ENCODE data around the gene GRIPAP1. TPM values are rescaled to one million over a fixed set of nuclear protein-coding genes. Genes with fewer than 3 reads are reported as not detected.

Gene GRIPAP1
- total RNA-seq, 1 donor from 2014 or later = 24.6 TPM

DNA sequence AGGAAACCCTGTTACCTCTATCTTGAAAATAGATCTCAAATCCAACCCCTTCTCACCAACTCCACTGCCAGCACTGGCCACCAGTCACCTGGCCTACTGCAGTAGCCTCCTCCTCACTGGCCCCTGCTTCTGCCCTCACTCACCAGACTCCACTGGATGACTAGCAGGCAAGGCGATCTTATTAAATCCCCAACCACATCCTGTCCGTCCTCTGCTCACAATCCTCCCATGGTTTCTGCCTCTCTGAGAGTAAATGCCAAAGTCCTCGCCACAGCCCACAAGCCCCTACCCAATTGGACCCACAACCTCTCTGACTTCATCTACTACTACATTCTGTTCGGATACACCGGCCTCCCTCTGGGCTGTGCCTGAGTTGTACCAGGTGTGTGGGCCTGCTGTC is 77.8 kb downstream of the GRIPAP1 start:
- TF ChIP-seq, protein P1, sequence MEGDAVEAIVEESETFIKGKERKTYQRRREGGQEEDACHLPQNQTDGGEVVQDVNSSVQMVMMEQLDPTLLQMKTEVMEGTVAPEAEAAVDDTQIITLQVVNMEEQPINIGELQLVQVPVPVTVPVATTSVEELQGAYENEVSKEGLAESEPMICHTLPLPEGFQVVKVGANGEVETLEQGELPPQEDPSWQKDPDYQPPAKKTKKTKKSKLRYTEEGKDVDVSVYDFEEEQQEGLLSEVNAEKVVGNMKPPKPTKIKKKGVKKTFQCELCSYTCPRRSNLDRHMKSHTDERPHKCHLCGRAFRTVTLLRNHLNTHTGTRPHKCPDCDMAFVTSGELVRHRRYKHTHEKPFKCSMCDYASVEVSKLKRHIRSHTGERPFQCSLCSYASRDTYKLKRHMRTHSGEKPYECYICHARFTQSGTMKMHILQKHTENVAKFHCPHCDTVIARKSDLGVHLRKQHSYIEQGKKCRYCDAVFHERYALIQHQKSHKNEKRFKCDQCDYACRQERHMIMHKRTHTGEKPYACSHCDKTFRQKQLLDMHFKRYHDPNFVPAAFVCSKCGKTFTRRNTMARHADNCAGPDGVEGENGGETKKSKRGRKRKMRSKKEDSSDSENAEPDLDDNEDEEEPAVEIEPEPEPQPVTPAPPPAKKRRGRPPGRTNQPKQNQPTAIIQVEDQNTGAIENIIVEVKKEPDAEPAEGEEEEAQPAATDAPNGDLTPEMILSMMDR (conservative IDR thresholded peaks at IDR 0.05; ENCODE audit: low read depth, low read length) = no peak
- no peak overlapping the region for H3K4me3 ChIP-seq (ENCODE audit: low read depth, low read length)
- no peak for DNase-seq (ENCODE audit: low read depth)

DNA sequence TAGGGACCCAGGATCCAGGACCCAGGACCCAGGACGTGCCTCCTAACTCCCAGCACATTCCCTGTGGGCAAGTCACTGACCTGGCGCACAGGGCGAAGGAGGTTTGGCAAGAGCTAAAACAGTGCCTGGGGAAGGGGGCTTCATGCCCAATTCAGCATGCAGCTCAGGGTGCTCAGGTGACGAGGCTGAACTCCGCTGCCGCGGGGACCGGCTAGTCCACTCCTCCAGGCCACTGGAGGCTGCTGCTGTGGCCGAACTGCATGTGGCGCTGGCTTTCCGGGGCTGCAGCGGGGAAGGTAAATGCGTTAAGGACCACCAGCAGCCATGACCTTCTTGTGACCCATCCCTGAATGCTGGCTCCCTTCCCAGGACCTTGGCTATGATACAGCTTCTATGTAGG is 78.3 kb downstream of the GRIPAP1 start:
- no peak overlapping the region for H3K4me3 ChIP-seq (ENCODE audit: low read depth, low read length)
- no peak for DNase-seq (ENCODE audit: low read depth)
- TF ChIP-seq, protein P1 (conservative IDR thresholded peaks at IDR 0.05; ENCODE audit: low read depth, low read length) = no peak

Other genes with a start within 250 kb of the GRIPAP1 start
- gene GLOD5, start 240.5 kb downstream of the GRIPAP1 start, total RNA-seq = not detected in 2 replicates
- gene GATA1, start 215.7 kb downstream of the GRIPAP1 start, total RNA-seq = not detected in 2 replicates
- 30.8 and 46.2 TPM in 2 replicates for gene HDAC6, start 200.2 kb downstream of the GRIPAP1 start, total RNA-seq
- not detected in 2 replicates for gene ERAS, start 175.8 kb downstream of the GRIPAP1 start, total RNA-seq
- gene PCSK1N, start 166.7 kb downstream of the GRIPAP1 start, total RNA-seq = 12.4 and 19.3 TPM in 2 replicates
- 93.7 and 104 TPM in 2 replicates for gene TIMM17B, start 104.5 kb downstream of the GRIPAP1 start, total RNA-seq
- 84.6 and 86.0 TPM in 2 replicates for gene PQBP1, start 104.3 kb downstream of the GRIPAP1 start, total RNA-seq
- 20.5 and 22.0 TPM in 2 replicates for gene SLC35A2, start 90.6 kb downstream of the GRIPAP1 start, total RNA-seq
- gene PIM2, start 83.2 kb downstream of the GRIPAP1 start, total RNA-seq = 10.9 and 13.1 TPM in 2 replicates
- 34.4 and 44.2 TPM in 2 replicates for gene OTUD5, start 44.7 kb downstream of the GRIPAP1 start, total RNA-seq
- gene KCND1, start 30.4 kb downstream of the GRIPAP1 start, total RNA-seq = 0.51 and 1.1 TPM in 2 replicates
- gene TFE3, start 41.1 kb upstream of the GRIPAP1 start, total RNA-seq = 51.8 and 63.7 TPM in 2 replicates
- gene CCDC120, start 56.7 kb upstream of the GRIPAP1 start, total RNA-seq = 4.0 and 4.5 TPM in 2 replicates
- 13.5 and 16.7 TPM in 2 replicates for gene PRAF2, start 71.7 kb upstream of the GRIPAP1 start, total RNA-seq
- gene WDR45, start 77.6 kb upstream of the GRIPAP1 start, total RNA-seq = 32.5 and 43.7 TPM in 2 replicates
- gene GPKOW, start 121.5 kb upstream of the GRIPAP1 start, total RNA-seq = 28.9 and 31.9 TPM in 2 replicates
- gene MAGIX, start 160.5 kb upstream of the GRIPAP1 start, total RNA-seq = 8.3 and 9.6 TPM in 2 replicates
- 115 and 132 TPM in 2 replicates for gene PLP2, start 169.6 kb upstream of the GRIPAP1 start, total RNA-seq
- 13.0 and 18.5 TPM in 2 replicates for gene PRICKLE3, start 184.1 kb upstream of the GRIPAP1 start, total RNA-seq
- gene SYP, start 197.9 kb upstream of the GRIPAP1 start, total RNA-seq = 0.17 and 0.29 TPM in 2 replicates
- 0.12 TPM in 1 of 2 replicates, not detected in the other for gene CACNA1F, start 231.1 kb upstream of the GRIPAP1 start, total RNA-seq
- gene CCDC22, start 233.2 kb upstream of the GRIPAP1 start, total RNA-seq = 22.7 and 25.9 TPM in 2 replicates

All from epithelial cell of proximal tubule (primary cell).